Endothelial cell of umbilical vein (primary cell): ENCODE results near the gene CCDC74B. TPM values are rescaled to one million over a fixed set of nuclear protein-coding genes. Genes with fewer than 3 reads are reported as not detected.
"Not testable (repeated sequence)": the region's sequence is repeated elsewhere in the genome, so short reads cannot be mapped to it uniquely, and the experiment has no call there.

Source experiments
- BruUV-seq: library from RNA; stranded (reverse); fragments of 400-500 nt; replicated peaks from 2 replicates; lab custom pipeline; 2021; lab: Mats Ljungman, UMichigan
- CTCF ChIA-PET: fragments of 300-600, 350-600 bp; sonication (Branson Sonifier 250); formaldehyde crosslinking; loops from one replicate; lab custom pipeline; 2021; ENCODE audit warnings: antibody characterized with exemption, inconsistent platforms; lab: Charles Lee
- POLR2A ChIA-PET: fragments of 300-600, 350-600 bp; sonication (Branson Sonifier 250); formaldehyde crosslinking; loops from one replicate; lab custom pipeline; 2021; ENCODE audit warnings: antibody characterized with exemption, inconsistent platforms; lab: Charles Lee
- DNase-seq: peaks from one replicate; pipeline ENCODE4 v3.0.0-alpha.2; 2011; ENCODE audit warnings: low read depth, low spot score
- FAIRE-seq: peaks from 2 replicates; lab custom pipeline; 2011; peaks lifted over from hg19 to GRCh38; lab: Jason Lieb, UNC
- H2AFZ ChIP-seq: 2 replicates; pipeline ENCODE4 v1.6.0; 2012; ENCODE audit warnings: low read depth, low read length, control low read depth, inconsistent platforms
- H3K27ac ChIP-seq: 2 replicates; pipeline ENCODE4 v1.5.1; 2011; ENCODE audit warnings: low read depth, mild to moderate bottlenecking, control low read depth, low read length, moderate library complexity; ENCODE audit not compliant: insufficient read depth
- H3K27me3 ChIP-seq, 2 experiments: 2 replicates each; pipeline versions ENCODE4 v1.6.0 to v1.6.1; 2011; ENCODE audit warnings: low read length in 2 of 2, mixed read lengths in 1 of 2; ENCODE audit not compliant: control insufficient read depth in 2 of 2, insufficient read depth in 2 of 2
- H3K36me3 ChIP-seq, 2 experiments: 2 replicates in 1 of 2; 3 replicates in 1 of 2; pipeline ENCODE4 v1.5.1; 2011; ENCODE audit warnings: low read length in 2 of 2, mild to moderate bottlenecking in 1 of 2, moderate library complexity in 1 of 2; ENCODE audit not compliant: control insufficient read depth in 2 of 2, insufficient read depth in 2 of 2; ENCODE audit errors: extremely low read depth in 1 of 2
- H3K4me1 ChIP-seq: 3 replicates; pipeline ENCODE4 v1.5.1; 2011; ENCODE audit warnings: mild to moderate bottlenecking, low read length; ENCODE audit not compliant: control insufficient read depth, insufficient read depth; ENCODE audit errors: extremely low read depth
- H3K4me2 ChIP-seq: 2 replicates; pipeline ENCODE4 v1.6.1; 2011; ENCODE audit warnings: low read length, control low read depth, mixed read lengths; ENCODE audit not compliant: insufficient read depth
- H3K4me3 ChIP-seq, 3 experiments: fragments of 200-600 bp in 1 of 3; sonication (generic), shearing (Covaris generic) in 1 of 3; replicated peaks in 1 of 3; 2 replicates each; pipeline ENCODE4 v1.5.1; 2011 to 2016; ENCODE audit warnings: control low read depth in 3 of 3, low read length in 3 of 3, mild to moderate bottlenecking in 2 of 3, inconsistent platforms in 1 of 3, low read depth in 1 of 3, moderate library complexity in 1 of 3; ENCODE audit not compliant: insufficient read depth in 1 of 3
- H3K79me2 ChIP-seq: 2 replicates; pipeline ENCODE4 v1.6.0; 2012; ENCODE audit warnings: low read length, inconsistent platforms; ENCODE audit not compliant: control insufficient read depth, insufficient read depth
- H3K9ac ChIP-seq: replicated peaks from 2 replicates; pipeline ENCODE3; 2011; ENCODE audit warnings: low read length, control low read depth; ENCODE audit not compliant: insufficient read depth; ENCODE audit errors: extremely low read depth
- H3K9me1 ChIP-seq: replicated peaks from 3 replicates; pipeline ENCODE4 v1.6.0; 2011; ENCODE audit warnings: mild to moderate bottlenecking, low read length; ENCODE audit not compliant: control insufficient read depth, insufficient read depth; ENCODE audit errors: extremely low read depth
- H3K9me3 ChIP-seq: replicated peaks from 2 replicates; pipeline ENCODE4 v1.5.1; 2012; ENCODE audit warnings: low read length, inconsistent platforms; ENCODE audit not compliant: control insufficient read depth, insufficient read depth
- H4K20me1 ChIP-seq: replicated peaks from 2 replicates; pipeline ENCODE3; 2011; ENCODE audit warnings: mild to moderate bottlenecking, low read length; ENCODE audit not compliant: control insufficient read depth, insufficient read depth; ENCODE audit errors: extremely low read depth
- FOS ChIP-seq: IDR thresholded peaks from 2 replicates; pipeline ENCODE4 v1.6.1; 2011; ENCODE audit warnings: mild to moderate bottlenecking, low read length, moderate library complexity, borderline replicate concordance; ENCODE audit not compliant: insufficient read depth
- dilution Hi-C: fragments of 300-500 bp; cut with MboI; formaldehyde crosslinking; loops from one replicate; pipeline ENCODE4 v1.15.0; 2019; ENCODE audit warnings: low sequenced_read_pairs; ENCODE audit not compliant: extremely low pct_ligation_motif_present
- intact Hi-C: fragments of 100-400 bp; cut with micrococcal nuclease; formaldehyde crosslinking; loops from one replicate; pipeline ENCODE4 v1.10.0; 2022
- polyA plus RNA-seq, 4 experiments: library from polyadenylated mRNA; depleted of rRNA in 3 of 4; stranded (reverse) in 3 of 4; unstranded in 1 of 4; fragments of >200 nt; gene quantifications; 2 replicates each; pipeline versions ENCODE4 v1.2.1 to v1.2.3, GENCODE V29; 2011 to 2012; ENCODE audit warnings: missing spikeins in 1 of 4
- total RNA-seq: library from RNA; stranded (reverse); gene quantifications from 2 replicates; pipeline ENCODE4 v1.2.3, GENCODE V29; 2021

The CCDC74B gene
- total and polyA plus RNA-seq, 2 donors (not counting 3 experiments of a cell fraction or from before 2014, with no cell fraction given), result 4.6 to 4.8 TPM

GRCh38 chr2:130169163-130169562, 24.3 kb upstream of the CCDC74B start:
- DNase-seq, result peak; percentile 3
- peak; percentile 13 for TF ChIP-seq FOS
- FAIRE-seq, result peak; percentile 91
- dilution Hi-C loops, H2AFZ ChIP-seq, H3K4me2 ChIP-seq, H3K4me1 ChIP-seq, BruUV-seq, H4K20me1 ChIP-seq, H3K79me2 ChIP-seq, H3K9me3 ChIP-seq, H3K9me1 ChIP-seq, POLR2A ChIA-PET, intact Hi-C loops, H3K4me3 ChIP-seq, H3K27me3 ChIP-seq, H3K27ac ChIP-seq, H3K9ac ChIP-seq: not testable (repeated sequence)
- H3K36me3 ChIP-seq, result peaks cover 11 to 26% of the 10 kb centered on the region in 2 experiments
- CTCF ChIA-PET, result interaction anchor here (1.1 kb wide), 1 partner anchor 12 kb away, joined by 3 read pairs; the partner anchor contains the start of gene SMPD4

- CTCF ChIA-PET, FAIRE-seq, H3K4me3 ChIP-seq, H3K9ac ChIP-seq, H3K27ac ChIP-seq, H3K9me3 ChIP-seq, DNase-seq, H3K4me1 ChIP-seq, intact Hi-C loops, H4K20me1 ChIP-seq, H3K79me2 ChIP-seq, dilution Hi-C loops, H2AFZ ChIP-seq, H3K9me1 ChIP-seq, BruUV-seq, POLR2A ChIA-PET, H3K4me2 ChIP-seq, H3K27me3 ChIP-seq: not testable (repeated sequence)
- peaks cover 6 to 29% of the 10 kb centered on the region in 2 experiments for H3K36me3 ChIP-seq
Measured at GRCh38 chr2:130166611-130167010, 21.7 kb upstream of the CCDC74B start.
